NCI-H526 (cell line): ENCODE measurements around the gene COX6A2.

ENCODE experiments used
- DNase-seq, 2 experiments: peaks; one replicate each; lab custom pipeline; 2025; lab: John Stamatoyannopoulos, UW

Gene COX6A2

DNA sequence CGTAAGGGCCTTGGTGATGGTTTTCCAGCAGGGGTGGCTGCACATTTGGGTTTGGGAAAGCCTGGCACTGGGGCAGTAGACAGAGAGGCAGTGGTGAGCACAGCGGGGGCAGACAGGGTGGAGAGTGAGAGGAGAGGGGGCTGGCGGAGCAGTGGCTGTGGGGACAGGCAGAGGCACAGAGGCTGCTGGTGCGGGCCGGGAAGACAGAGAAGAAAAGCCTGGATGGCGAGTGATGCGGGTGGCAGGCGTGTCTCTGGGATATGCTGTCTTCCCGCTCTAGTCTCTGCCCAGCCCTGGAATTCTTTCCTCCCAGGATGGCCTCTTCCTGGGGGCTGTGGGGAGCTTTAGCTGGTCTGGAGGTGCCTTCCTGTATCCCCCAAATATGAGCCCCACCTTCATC lies 18.1 kb downstream of the COX6A2 start:
- DNase-seq: no peak

DNA sequence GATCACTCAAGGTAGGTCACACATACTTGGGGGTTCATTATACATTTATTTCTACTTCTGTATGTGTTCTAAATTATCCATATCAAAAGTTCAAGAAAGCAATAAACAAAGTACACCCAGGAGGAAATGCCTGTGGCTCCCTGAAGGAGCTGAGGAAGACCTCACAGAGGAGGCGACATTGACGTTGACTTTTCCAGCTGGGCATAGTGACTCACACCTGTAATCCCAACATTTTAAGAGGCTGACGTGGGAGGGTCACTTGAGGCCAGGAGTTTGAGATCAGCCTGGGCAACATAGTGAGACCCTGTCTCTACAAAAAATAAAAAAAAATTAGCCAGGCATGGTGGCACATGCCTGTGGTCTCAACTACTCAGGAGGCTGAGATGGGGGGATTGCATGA lies 18.7 kb downstream of the COX6A2 start:
- no peak for DNase-seq

DNA sequence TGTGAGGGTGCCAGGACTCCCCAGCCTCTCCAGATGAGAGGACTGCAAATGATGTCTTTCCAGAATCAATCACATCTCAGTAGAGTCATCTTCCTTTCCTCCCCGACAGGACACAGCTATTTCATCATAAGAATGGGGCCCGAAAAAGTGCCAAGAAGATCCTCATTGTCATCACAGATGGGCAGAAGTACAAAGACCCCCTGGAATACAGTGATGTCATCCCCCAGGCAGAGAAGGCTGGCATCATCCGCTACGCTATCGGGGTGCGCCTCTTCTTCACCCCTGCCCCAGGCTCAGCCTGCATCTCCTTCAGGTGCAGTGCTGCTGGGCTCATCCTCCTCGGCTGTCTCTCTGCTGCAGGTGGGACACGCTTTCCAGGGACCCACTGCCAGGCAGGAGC lies 20.8 kb downstream of the COX6A2 start:
- DNase-seq: no peak

DNA sequence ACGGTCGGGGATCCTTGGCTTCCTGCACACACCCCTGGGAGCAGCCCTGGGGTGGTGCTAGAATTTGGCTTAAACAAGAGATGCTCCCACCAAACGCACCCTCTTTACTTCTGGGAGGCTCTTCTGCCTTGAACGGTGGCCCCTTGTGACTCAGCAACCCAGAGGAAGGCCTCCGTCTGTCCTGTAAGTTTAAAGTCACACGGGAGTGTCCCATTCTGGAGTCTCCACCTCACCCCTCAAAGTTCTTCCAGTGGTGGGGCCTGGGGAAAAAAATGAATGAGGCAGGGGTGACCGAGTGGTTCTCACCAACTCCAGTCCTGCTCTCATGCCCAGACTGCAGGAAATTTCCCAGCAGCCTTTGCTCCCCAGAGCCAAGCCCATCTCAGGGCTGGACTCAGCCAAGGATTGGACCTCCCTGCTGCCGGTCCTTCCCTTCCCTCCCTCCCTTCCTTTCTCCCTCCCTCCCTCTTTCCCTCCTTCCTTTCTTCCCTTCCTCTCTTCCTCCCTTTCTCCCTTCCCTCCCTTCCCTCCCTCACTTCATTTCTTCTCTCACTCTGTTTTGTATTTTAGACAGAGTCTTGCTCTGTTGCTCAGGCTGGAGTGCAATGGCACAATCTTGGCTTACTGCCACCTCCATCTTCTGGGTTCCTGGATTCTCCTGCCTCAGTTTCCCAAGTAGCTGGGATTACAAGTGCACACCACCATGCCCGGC lies 23.7 kb downstream of the COX6A2 start:
- DNase-seq: no peak

DNA sequence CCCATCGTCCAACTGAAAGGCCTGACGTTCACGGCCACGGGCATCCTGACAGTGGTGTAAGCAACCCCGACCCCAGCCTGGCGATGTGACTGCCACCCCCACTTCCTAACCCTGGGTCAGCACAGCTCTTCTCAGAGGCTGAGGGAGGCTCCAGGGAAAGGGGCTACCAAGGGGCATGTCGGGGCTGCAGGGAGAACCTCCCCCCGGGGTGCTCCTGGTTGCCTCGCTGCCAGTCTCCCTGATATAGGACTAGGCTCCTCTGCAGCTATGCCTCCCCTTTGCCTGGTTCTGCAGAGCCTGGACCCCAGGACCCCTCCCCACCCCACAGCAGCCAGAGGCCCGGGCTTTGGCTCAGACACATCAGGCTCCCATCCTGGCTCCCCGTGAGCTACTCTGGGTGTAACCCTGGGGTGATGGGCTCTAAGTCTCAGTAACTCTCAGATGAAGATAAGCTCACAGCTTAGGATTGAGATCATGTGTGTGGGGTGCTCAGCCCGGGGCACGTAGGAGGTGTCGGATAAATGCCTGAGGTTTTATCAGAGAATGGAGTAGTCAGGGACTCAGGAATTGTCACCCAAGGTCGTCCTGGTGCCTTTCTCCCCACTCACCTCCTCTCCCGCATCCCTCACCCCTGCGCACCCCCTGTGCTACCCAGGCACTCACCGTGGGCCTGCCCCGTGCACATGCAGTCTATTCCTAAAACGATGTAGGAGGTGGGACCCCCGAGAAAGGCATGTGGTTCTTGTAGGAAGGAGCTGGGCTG lies 24.4 kb downstream of the COX6A2 start:
- no peak for DNase-seq

DNA sequence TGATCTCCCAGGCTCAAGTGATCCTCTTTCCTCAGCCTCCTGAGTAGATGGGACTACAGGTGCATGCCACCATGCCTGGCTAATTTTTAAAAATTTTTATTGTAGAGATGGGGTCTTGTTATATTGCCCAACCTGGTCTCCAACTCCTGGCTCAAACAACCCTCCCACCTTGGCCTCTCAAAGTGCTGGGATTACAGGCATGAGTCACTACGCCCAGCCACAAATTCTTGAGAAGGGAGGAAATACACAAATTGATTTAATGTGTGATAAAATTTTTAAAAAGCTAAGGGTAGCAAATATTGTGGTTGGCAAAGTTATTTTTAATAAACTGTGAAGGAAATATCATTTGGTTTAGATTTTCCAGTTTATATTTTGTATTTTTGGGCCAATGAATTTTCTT lies 25.5 kb downstream of the COX6A2 start:
- DNase-seq: no peak

DNA sequence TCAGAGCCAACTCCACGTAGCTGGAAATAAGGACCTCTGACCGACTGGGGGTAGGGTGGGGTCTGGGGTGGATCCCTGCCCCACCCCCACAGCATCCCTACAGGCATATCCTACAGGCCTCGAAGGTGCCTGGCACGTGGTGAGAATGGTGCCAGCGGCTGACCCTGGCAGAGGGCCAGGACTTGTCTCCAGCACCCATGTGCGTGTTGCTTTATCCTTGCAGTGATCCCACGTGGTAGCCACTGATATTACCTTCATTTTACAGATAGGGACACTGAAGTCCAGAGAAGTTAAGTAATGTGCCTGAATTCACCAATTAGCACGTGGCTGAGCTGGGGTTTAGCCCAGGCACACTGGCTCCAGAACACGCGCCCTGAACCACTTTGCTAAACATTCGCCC lies 26.7 kb downstream of the COX6A2 start:
- DNase-seq: no peak

DNA sequence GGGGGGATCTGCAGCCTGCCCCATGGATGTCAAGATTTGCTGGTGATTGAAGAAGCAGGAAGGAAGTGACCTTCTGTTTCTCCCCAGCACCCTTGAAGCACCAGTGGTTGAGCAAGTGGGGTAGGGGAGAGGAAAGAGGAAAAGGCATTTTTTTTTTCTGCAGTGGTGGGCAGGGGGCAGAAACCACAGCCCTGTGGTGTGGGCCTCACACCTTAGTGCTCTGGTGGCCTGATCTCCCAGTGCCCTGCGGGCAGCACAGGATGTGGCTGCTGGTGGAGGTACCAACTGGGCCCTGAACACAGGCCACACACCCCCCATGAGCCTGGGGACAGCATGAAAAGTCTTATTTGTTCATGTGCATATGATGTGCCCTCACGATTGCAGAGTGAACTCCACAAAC lies 28.0 kb downstream of the COX6A2 start:
- DNase-seq: no peak

DNA sequence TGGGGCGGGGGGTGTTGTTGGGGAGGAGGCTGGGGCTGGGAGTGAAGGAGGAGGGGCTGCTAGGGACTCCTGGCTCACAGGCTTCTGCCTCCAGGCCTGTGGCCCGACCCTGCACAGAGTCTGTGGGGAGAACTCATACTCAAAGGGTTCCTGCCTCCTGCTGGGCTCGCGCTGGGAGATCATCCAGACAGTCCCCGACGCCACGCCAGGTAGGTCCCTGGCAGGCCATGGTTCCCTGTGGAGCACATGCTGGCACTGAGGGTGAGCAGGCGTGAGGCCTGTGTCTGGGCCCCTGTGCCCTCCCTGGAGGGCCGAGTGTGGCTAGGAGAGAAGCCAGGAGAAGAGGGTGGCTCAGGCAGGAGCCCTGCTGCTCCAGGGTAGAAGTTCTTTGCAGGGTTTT lies 30.5 kb downstream of the COX6A2 start:
- no peak for DNase-seq

DNA sequence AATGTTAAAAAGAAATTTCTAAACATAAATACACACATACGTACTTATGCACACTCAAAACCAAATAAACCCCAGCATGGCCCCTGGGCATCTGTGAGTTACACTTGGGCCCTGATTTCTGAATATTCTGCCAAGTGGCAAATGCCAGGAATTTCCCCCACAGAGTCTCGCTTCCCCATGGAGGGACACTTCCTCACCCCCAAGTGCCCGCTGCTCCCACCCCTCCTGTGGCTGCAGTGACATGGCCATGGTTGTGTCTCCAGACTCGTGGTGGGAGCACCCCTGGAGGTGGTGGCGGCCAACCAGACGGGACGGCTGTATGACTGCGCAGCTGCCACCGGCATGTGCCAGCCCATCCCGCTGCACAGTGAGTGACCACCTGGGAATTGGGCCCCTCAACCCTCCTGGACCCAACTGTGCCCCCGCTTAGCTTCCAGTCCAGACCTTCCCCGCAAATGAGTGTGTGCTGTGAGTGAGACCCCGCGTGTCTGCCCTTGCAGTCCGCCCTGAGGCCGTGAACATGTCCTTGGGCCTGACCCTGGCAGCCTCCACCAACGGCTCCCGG lies 31.0 kb downstream of the COX6A2 start:
- no peak for DNase-seq

DNA sequence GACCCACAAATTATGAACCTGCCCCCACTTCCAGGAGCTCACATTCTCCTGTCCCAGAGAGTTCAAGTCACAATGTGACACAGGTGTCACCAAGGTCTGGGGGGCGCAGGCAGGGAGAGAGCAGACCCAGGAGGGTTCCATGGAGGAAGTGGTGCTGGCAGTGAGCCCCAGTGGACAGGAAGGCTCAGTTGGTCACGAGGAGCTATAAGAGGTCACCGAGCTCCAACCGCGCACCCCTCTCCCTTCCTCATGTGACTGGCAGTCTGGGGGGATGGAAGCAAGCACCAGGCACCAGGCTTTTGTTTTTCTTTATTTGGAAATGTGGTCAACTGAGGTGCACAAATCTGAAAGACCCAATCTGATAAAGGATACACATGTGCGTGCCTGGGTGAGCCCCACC lies 32.5 kb downstream of the COX6A2 start:
- DNase-seq: no peak

DNA sequence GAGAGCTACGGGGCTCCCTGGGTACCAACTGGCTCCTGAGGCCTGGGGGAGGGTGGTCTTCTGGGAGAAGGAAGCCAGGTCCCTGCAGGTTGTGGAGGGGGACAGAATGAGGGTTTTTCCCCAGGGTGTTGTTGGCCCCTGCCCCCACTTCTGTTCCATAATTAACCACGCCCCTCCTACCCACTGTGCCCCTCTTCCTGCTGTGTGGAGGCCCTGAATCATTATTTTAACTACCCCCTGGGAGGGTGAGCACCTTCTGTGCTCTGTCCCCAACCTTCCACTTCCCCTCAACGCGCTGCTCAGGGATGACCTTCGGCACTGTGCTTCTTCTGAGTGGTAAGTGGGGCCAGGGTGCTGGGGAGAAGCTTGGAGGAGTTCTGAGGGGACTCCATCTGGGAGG lies 35.1 kb downstream of the COX6A2 start, which contains the start of gene ITGAD:
Gene ITGAD (plus strand): TSS at position 280 of the 400 bp plus-strand sequence. CDS start 26 bp downstream, at position 306.
- no peak for DNase-seq

DNA sequence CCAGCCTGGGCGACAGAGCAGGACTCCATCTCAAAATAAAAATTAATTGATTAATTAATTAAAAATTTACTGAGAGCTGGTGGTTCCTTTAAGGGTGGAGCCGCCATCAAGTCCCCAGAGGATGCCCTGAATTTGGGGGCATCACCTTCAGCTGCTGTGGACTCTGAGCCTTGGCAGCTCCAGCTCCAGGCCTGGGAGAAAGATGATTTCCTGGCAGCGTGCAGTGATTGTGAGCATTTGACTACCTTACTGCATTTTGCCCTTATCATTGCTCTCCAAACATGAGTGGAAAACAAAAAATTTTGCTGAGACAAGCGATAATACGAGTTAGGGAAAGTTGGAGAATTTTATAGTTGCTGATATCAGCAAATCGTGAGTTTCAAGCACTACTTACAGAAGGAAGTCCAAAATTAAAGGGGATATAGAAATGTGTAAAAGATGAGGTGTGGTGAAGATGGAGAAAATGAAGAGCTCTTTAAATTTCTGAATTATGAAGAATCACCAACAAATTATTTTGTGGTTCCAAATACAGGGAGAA lies 37.6 kb downstream of the COX6A2 start:
- DNase-seq: no peak

DNA sequence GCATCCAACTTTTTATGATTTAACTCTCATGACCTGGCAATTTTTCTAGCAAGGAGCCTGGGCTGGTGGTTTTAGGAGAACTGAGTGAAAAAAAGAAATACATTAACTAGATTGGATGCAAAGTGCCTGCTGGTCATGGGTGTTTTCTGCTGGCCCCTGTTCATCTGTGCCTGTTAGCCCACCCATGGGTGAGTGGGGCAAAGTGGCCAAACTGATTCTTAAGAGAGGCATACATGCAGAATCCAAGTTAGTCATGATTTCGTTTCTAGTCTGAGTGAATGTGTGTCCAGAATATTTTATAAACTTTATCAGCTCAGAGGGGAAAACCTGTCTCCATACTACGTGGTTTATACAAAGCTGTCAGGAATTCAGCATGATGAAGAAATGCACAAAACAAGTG lies 39.6 kb downstream of the COX6A2 start:
- no peak for DNase-seq

DNA sequence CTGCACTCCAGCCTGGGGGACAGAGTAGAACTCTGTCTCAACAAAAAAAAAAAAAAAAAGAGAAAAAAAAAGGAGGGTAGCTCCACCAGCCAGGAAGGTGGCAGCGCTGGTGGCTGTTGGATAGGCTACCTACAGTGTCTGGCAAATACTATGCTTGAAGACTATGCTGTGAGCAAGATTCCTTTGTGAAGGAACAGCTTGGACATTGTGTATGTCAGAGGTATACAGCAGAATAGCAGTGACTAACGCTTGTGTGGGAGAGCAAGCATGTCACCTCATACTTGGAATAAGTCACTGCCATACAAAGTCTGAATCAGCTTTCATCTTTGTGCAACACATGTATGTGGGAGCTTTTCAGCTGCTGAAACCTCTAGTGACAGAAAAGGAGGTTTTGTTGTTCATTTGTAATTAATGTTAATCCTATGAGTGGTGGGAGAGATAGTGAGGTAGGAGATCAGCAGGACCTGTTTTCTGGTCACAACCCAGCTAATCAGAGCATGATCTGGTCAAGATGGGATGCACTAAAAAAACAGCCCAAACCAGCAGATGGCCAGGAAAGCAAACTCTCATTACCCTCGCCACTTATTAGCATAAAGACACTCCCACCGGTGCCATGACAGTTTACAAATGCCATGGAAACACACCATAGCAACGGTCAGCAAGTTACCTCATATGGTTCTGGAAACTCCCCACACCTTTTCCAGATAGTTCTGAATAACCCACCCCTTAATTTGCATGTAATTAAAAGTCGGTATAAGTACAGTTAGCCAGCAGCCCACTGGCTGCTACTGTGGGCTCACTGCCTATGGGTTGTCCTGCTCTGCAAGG lies 41.8 kb downstream of the COX6A2 start:
- DNase-seq: no peak

DNA sequence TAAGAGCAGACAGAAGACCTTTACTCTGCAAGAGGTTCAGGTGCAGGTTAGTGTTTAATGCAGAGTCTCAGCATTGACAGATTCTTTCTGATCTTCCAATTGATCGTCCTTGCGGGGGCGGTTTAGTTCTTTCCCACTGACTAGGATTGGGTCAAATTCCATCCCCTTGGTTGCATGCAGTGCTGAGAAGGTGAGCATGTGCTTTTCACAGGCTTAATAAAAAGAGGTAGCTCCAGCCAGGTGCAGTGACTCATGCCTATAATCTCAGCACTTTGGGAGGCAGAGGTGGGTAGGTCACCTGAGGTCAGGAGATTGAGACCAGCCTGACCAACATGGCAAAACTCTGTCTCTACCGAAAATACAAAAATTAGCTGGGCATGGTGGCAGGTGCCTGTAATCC lies 42.5 kb downstream of the COX6A2 start:
- DNase-seq: no peak

DNA sequence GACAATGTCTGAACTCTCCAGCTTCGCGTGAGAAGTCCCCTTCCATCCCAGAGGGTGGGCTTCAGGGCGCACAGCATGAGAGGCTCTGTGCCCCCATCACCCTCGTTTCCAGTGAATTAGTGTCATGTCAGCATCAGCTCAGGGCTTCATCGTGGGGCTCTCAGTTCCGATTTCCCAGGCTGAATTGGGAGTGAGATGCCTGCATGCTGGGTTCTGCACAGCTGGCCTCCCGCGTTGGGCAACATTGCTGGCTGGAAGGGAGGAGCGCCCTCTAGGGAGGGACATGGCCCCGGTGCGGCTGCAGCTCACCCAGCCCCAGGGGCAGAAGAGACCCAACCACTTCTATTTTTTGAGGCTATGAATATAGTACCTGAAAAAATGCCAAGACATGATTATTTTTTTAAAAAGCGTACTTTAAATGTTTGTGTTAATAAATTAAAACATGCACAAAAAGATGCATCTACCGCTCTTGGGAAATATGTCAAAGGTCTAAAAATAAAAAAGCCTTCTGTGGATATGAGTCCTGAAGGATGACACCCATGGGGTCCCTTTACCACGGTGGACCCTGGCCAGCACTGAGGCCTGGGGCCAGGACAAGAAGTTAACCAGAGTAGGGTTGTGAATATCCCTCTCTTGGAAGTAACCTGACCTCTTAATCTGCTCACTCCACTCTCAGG lies 45.5 kb downstream of the COX6A2 start:
- peak in 1 of 2 experiments; percentile 62 for DNase-seq

DNA sequence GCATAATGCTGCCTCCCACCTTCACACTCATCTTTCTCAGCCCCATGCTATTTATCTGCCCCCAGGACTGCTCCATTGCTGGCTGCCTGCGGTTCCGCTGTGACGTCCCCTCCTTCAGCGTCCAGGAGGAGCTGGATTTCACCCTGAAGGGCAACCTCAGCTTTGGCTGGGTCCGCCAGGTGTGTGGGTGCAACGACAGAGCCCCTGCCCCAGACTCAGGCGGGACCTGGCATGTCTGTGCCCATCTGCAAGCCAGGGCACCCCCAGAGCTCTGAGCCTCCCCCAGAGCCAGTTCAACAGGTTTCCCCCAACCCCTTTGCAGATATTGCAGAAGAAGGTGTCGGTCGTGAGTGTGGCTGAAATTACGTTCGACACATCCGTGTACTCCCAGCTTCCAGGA lies 48.0 kb downstream of the COX6A2 start:
- no peak for DNase-seq
